K562 (cell line): ENCODE data around the gene TMEM120A. TPM values are rescaled to one million over a fixed set of nuclear protein-coding genes. Genes with fewer than 3 reads are reported as not detected.

Experiments used
- CREB1 ChIP-seq, 2 experiments: sonication (generic) in 1 of 2; formaldehyde crosslinking in 1 of 2; IDR thresholded peaks; 2 replicates each; pipeline versions ENCODE4 v1.6.1 to v1.8.0; 2012 to 2022; ENCODE audit warnings: inconsistent platforms in 1 of 2, mild to moderate bottlenecking in 1 of 2, missing genetic modification reagents in 1 of 2, moderate library complexity in 1 of 2
- E2F6 ChIP-seq, 2 experiments: IDR thresholded peaks; 2 replicates each; pipeline ENCODE4 v1.6.1; 2011; ENCODE audit warnings: borderline replicate concordance in 1 of 2, control low read depth in 1 of 2, low read depth in 1 of 2, low read length in 1 of 2, mild to moderate bottlenecking in 1 of 2, mixed read lengths in 1 of 2, moderate library complexity in 1 of 2; ENCODE audit not compliant: insufficient read depth in 1 of 2, insufficient read length in 1 of 2, poor library complexity in 1 of 2, severe bottlenecking in 1 of 2; ENCODE audit errors: extremely low read depth in 1 of 2
- NFE2L1 ChIP-seq: fragments of 450-650 bp; IDR thresholded peaks from 2 replicates; pipeline ENCODE4 v1.6.1; 2016; ENCODE audit warnings: missing genetic modification characterization, low read depth, mild to moderate bottlenecking, missing compliant biosample characterization, moderate library complexity, borderline replicate concordance
- OTX1 ChIP-seq: fragments of 450-650 bp; formaldehyde crosslinking; IDR thresholded peaks from 2 replicates; pipeline ENCODE4 v1.4.0; 2022; ENCODE audit warnings: mild to moderate bottlenecking
- PCBP2 ChIP-seq: fragments of 200-400 bp; formaldehyde crosslinking; IDR thresholded peaks from 2 replicates; pipeline ENCODE4 v1.6.1; 2018; ENCODE audit warnings: low read length, low read depth, mild to moderate bottlenecking, moderate library complexity; ENCODE audit not compliant: poor library complexity, severe bottlenecking
- PHB2 ChIP-seq: fragments of 450-650 bp; IDR thresholded peaks from 2 replicates; pipeline ENCODE4 v1.6.1; 2017; ENCODE audit warnings: low read depth
- PYGO2 ChIP-seq: fragments of 450-650 bp; IDR thresholded peaks from 2 replicates; pipeline ENCODE4 v1.6.1; 2016; ENCODE audit warnings: mild to moderate bottlenecking, missing genetic modification characterization, moderate library complexity, missing compliant biosample characterization
- SOX6 ChIP-seq: fragments of 450-650 bp; IDR thresholded peaks from 2 replicates; pipeline ENCODE4 v1.6.1; 2014; ENCODE audit warnings: mild to moderate bottlenecking
- SP2 ChIP-seq: IDR thresholded peaks from 2 replicates; pipeline ENCODE4 v1.6.1; 2011; ENCODE audit warnings: mild to moderate bottlenecking, low read depth, low read length, moderate library complexity; ENCODE audit not compliant: poor library complexity, severe bottlenecking; ENCODE audit errors: extremely low read depth
- ZNF717 ChIP-seq: fragments of 250-450 bp; sonication (Bioruptor Pico); IDR thresholded peaks from 2 replicates; pipeline ENCODE4 v1.5.0; 2021
- polyA plus RNA-seq, 8 experiments: library from polyadenylated mRNA; depleted of rRNA in 4 of 8; stranded (reverse) in 5 of 8; unstranded in 3 of 8; fragments of >200 nt; fragmentation: Nextera tagmentation in 2 of 8; fragmentation: Illumina TruSeq in 1 of 8; extraction: Ambion mirVana in 2 of 8; extraction: Trizol in 1 of 8; gene quantifications; 2 replicates each; pipeline versions ENCODE4 v1.2.1 to v1.2.3, GENCODE V29; 2011 to 2014; ENCODE audit warnings: inconsistent platforms in 1 of 8, missing spikeins in 1 of 8
- total RNA-seq, 7 experiments: library from RNA; depleted of rRNA in 6 of 7; stranded (reverse); fragments of >200 nt in 6 of 7; fragmentation: Illumina TruSeq in 2 of 7; extraction: Trizol in 2 of 7; gene quantifications; 2 replicates each; pipeline versions ENCODE4 v1.2.1 to v1.2.3, GENCODE V29; 2011 to 2021; ENCODE audit warnings: low replicate concordance in 1 of 7
- TF ChIP-seq, protein P1 (sequence below), 2 experiments: fragments of 450-650 bp; formaldehyde crosslinking in 1 of 2; IDR thresholded peaks; 2 replicates each; pipeline versions ENCODE4 v1.4.0 to v1.6.1; 2014 to 2020; ENCODE audit warnings: mild to moderate bottlenecking in 2 of 2, borderline replicate concordance in 1 of 2, low read depth in 1 of 2

Gene TMEM120A
- total and polyA plus RNA-seq, 9 of the 15 experiments (the other 6 are each of a cell fraction or from before 2014, with no cell fraction given) = 2.3 to 90.2 (median 22.9) TPM

DNA sequence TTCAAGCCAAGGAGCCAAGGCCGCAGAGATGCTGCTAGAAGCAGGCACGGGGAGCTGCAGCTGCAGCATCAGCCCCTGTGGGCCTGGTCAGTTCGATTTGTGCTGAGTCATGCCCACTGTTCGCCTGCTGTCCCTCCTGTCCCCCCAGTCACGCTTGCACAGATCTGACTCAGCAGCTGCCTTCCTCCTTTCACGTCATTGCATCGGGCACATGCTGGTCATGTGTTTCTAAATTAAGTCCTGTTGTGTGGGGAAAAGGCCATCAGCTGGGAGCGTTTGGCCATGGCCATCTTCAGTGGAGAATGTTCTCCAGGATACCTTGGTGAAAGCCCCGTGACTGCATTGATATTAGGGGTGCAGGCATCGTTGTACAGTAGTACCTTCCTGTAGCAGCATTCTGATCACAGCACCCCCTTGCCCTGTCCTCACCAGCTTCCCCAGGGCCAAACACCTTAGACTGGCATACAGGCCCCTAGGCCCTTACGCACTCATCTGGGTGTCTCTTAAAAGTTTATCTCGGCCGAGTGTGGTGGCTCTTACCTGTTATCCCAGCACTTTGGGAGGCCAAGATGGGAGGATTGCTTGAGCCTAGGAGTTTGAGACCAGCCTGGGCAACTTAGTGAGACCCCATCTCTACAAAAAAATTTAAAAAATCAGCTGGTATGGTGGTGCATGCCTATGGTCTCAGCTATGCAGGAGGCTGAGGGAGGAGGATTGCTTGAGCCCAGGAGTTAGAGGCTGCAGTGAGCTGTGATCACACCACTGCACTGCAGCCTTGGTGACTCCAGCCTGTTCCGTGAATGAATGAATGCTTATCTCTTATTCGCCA, 56.2 kb downstream of the TMEM120A start (continued):
- TF ChIP-seq PCBP2 (no peak), OTX1 (CRISPR knock-in tag) (no peak), PYGO2 (tag) (no peak), ZNF717 (CRISPR knock-in tag) (no peak), NFE2L1 (tag) (peak; percentile 99), E2F6 (IDR thresholded peaks at IDR 0.05; ENCODE audit: borderline replicate concordance in 1 of 2, extremely low read depth in 1 of 2, insufficient read depth in 1 of 2, insufficient read length in 1 of 2, low read depth in 1 of 2, low read length in 1 of 2, poor library complexity in 1 of 2, severe bottlenecking in 1 of 2) (peak; percentile 53 to 67), SOX6 (peak; percentile 87), PHB2 (no peak), SP2 (no peak), CREB1 (IDR thresholded peaks at IDR 0.05) (peak; percentile 40; the same call in 1 of the 2 replicates), CREB1 (CRISPR knock-in tag; IDR thresholded peaks at IDR 0.05) (peak; percentile 81; the same call in 1 of the 2 replicates)
- TF ChIP-seq, protein P1, sequence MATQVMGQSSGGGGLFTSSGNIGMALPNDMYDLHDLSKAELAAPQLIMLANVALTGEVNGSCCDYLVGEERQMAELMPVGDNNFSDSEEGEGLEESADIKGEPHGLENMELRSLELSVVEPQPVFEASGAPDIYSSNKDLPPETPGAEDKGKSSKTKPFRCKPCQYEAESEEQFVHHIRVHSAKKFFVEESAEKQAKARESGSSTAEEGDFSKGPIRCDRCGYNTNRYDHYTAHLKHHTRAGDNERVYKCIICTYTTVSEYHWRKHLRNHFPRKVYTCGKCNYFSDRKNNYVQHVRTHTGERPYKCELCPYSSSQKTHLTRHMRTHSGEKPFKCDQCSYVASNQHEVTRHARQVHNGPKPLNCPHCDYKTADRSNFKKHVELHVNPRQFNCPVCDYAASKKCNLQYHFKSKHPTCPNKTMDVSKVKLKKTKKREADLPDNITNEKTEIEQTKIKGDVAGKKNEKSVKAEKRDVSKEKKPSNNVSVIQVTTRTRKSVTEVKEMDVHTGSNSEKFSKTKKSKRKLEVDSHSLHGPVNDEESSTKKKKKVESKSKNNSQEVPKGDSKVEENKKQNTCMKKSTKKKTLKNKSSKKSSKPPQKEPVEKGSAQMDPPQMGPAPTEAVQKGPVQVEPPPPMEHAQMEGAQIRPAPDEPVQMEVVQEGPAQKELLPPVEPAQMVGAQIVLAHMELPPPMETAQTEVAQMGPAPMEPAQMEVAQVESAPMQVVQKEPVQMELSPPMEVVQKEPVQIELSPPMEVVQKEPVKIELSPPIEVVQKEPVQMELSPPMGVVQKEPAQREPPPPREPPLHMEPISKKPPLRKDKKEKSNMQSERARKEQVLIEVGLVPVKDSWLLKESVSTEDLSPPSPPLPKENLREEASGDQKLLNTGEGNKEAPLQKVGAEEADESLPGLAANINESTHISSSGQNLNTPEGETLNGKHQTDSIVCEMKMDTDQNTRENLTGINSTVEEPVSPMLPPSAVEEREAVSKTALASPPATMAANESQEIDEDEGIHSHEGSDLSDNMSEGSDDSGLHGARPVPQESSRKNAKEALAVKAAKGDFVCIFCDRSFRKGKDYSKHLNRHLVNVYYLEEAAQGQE (IDR thresholded peaks at IDR 0.05; ENCODE audit: borderline replicate concordance) = peak; percentile 37; the same call in 1 of the 2 replicates
- TF ChIP-seq, protein P1 (CRISPR knock-in tag; IDR thresholded peaks at IDR 0.05; ENCODE audit: low read depth) = no peak
